WERI-Rb-1 (cell line): Measurements from ENCODE around the gene S100PBP.

Experiments
- DNase-seq: peaks from one replicate; pipeline ENCODE4 v3.0.0-alpha.2; 2020
- H3K27ac ChIP-seq: fragments of 250-450 bp; sonication (Bioruptor Pico); 2 replicates; pipeline ENCODE4 v1.5.1; 2020; ENCODE audit warnings: mild to moderate bottlenecking, moderate library complexity
- H3K27me3 ChIP-seq: fragments of 250-450 bp; sonication (Bioruptor Pico); 2 replicates; pipeline ENCODE4 v1.5.1; 2021; ENCODE audit warnings: mild to moderate bottlenecking, low read depth, moderate library complexity; ENCODE audit not compliant: insufficient read depth, severe bottlenecking
- H3K36me3 ChIP-seq: fragments of 250-450 bp; sonication (Bioruptor Pico); 2 replicates; pipeline ENCODE4 v1.5.1; 2020; ENCODE audit warnings: mild to moderate bottlenecking, moderate library complexity
- H3K4me3 ChIP-seq: 2 replicates; pipeline ENCODE4 v1.5.1; 2011; ENCODE audit warnings: low read depth, mild to moderate bottlenecking, control low read depth, low read length
- H3K9me3 ChIP-seq: fragments of 250-450 bp; sonication (Bioruptor Pico); 2 replicates; pipeline ENCODE4 v1.5.1; 2021; ENCODE audit warnings: mild to moderate bottlenecking, moderate library complexity; ENCODE audit not compliant: severe bottlenecking
- TF ChIP-seq, protein P1 (sequence below): IDR thresholded peaks from 2 replicates; pipeline ENCODE4 v1.5.1; 2011; ENCODE audit warnings: low read depth, mild to moderate bottlenecking, control low read depth, inconsistent platforms, low read length

Gene S100PBP

DNA sequence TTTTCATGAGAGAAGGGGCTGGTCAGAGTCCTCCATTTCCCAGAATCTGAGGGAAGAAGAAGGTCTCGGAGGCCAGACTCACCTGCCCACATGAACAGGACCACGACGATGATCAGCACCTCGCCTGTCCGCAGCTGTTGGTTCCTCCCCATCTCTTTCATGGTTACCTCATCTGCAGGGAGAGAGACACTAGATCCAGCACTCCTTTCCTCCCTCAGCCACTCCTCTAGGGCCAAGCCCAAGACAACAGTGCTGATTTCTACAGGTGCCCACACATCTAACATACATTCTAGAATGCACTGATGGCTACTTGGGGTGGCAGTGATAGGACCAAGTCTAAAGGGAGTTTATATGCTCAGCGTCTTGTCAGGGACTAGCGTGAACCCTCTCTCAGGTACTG lies 50.2 kb downstream of the S100PBP start:
- no peak for DNase-seq
- no peaks in the 10 kb centered on the region for H3K27me3 ChIP-seq

DNA sequence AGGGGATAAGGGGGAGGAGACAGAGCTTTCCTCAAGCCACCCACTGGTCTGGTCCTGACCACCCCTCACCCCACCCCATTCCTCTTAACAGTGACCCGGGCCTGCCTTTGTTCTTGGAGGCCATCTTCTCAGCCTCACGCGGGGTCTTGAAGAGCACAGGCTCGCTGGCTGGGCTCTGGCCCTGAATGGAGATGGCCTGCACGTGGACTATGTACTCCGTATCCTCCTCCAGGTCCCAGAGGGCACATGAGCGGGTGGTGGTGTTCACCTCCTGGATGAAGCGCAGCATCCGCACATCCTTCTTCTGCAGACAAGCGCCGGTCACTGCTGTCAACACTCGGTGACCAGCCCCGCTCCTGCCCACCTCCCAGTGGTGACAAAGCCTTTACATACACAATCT lies 50.6 kb downstream of the S100PBP start:
- Histone ChIP-seq H3K36me3 (peaks cover 36% of the 10 kb centered on the region), H3K27me3 (no peaks in the 10 kb centered on the region), H3K27ac (no peak overlapping the region), H3K4me3 (no peak overlapping the region), H3K9me3 (no peaks in the 10 kb centered on the region)
- TF ChIP-seq, protein P1, sequence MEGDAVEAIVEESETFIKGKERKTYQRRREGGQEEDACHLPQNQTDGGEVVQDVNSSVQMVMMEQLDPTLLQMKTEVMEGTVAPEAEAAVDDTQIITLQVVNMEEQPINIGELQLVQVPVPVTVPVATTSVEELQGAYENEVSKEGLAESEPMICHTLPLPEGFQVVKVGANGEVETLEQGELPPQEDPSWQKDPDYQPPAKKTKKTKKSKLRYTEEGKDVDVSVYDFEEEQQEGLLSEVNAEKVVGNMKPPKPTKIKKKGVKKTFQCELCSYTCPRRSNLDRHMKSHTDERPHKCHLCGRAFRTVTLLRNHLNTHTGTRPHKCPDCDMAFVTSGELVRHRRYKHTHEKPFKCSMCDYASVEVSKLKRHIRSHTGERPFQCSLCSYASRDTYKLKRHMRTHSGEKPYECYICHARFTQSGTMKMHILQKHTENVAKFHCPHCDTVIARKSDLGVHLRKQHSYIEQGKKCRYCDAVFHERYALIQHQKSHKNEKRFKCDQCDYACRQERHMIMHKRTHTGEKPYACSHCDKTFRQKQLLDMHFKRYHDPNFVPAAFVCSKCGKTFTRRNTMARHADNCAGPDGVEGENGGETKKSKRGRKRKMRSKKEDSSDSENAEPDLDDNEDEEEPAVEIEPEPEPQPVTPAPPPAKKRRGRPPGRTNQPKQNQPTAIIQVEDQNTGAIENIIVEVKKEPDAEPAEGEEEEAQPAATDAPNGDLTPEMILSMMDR: no peak
- no peak for DNase-seq

More for the DNA sequence above, 50.2 kb downstream of the S100PBP start:
- Histone ChIP-seq H3K9me3 (no peaks in the 10 kb centered on the region), H3K36me3 (peaks cover 40% of the 10 kb centered on the region), H3K4me3 (no peak overlapping the region), H3K27ac (no peak overlapping the region)
- TF ChIP-seq, protein P1: no peak

DNA sequence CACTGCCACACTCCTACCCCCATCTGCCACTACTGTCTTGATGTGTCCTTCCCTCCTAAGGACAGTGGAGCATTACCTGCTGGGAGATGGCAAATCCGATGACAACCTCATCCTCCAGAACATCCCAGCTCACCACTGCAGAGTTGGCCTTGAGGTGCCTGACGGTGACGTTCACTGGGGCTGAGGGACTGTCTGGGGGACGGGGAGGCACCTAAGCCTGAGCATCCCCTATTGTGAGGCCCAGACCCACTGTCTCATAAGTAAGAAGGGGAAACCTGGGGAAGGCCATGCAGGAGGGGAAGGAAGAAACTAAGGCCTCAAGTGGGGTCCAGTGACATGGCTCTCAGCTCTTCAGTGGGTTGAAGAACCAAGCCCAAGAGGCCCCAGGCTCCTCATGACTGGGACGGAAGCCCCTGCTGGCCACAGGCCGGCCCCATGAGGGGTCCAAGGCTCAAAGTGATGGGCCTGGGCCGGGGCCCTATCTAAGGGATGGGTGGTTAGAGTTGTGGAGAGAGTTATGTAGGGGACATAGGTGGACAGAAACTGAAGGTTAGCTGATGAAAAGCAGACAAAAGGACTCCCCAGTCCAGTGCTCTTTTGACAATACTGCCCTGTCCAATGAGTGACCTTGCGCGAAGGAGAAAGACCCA lies 51.5 kb downstream of the S100PBP start:
- TF ChIP-seq, protein P1: no peak
- Histone ChIP-seq H3K4me3 (no peak overlapping the region), H3K9me3 (no peaks in the 10 kb centered on the region), H3K36me3 (peaks cover 29% of the 10 kb centered on the region), H3K27ac (no peak overlapping the region), H3K27me3 (no peaks in the 10 kb centered on the region)
- no peak for DNase-seq

DNA sequence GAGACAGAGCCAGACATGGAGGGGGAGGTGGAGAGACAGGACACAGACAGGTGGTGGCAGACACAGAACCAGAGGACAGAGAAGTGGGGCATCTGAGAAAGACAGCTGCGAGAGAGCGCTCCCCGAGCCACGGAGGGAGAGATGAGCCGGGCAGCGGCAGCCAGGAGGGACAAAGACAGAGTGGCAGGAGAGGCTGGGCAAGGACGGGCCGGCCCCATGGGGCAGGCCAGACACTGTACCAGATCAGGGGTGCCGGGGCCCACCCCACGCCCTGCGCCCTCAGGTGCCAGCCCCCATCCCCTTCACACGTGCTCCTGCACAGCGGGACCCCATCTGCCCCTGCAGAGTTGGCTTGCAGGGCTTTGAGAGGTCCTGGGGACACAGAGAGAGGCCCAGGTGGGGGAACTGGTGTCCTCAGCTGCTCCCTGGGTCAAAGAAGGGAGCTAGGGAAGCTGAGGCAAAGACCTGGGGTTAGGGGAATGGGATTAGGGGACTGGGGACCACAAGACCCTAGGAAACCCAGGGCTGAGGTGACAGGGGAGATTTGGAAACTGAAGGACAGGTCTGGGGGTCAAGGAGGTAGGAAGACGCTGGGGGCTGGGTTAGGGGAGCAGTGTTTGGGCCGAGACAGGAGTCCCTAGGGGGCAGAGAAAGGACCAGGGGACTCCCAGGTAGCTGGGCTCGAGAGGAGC lies 52.6 kb downstream of the S100PBP start:
- TF ChIP-seq, protein P1: no peak
- DNase-seq: peak; percentile 44
- Histone ChIP-seq H3K9me3 (no peaks in the 10 kb centered on the region), H3K36me3 (peaks cover 24% of the 10 kb centered on the region), H3K27ac (peak overlapping the region; percentile 46; the same call in 1 of the 2 replicates), H3K27me3 (no peaks in the 10 kb centered on the region), H3K4me3 (peak overlapping the region; percentile 59)

DNA sequence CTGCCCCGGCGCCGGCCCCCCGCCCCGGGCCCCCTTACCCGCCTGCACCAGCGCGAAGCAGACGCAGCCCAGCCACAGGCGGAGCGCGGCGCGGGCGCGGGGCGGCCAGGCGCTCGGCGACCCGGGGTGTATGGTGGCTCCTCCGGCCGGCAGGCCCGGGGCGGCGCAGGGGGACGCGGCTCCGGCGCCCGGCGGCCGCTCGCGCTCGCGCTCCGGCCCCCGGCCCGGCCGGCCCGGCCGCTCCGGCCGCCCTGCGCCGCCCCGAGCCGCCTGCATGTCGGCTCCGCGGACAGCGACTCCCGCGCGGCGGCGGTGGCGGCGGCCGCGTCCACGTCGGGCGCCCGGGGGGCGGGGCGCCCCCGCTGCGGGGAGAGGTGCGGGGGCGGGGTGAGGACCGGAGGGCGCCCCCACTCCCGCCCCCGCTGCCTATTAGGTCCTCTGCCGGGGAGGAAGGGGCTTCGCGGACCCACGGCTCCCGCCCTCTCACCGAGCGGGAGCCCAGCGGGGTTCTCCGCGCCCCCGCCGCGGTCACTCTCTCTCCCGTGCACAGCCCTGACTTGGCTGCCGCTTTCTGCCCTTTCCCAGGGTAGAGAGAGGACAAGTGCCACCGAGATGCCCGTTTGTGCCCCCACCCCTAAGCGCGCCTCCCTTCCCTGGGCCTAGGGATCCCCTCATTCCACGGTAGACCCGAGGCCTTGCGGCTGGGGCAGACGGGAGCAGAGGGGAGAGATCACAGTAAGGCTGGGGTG lies 53.3 kb downstream of the S100PBP start, which contains the start of gene FNDC5:
Gene FNDC5, minus strand, starts transcription at position 298 of the 749 bp plus-strand sequence.
- H3K4me3 ChIP-seq: peak within 1 kb of the TSS; percentile 59
- DNase-seq: no peak

More for the DNA sequence above, 53.3 kb downstream of the S100PBP start, which contains the start of gene FNDC5:
- Histone ChIP-seq H3K27ac (peak within 1 kb of the TSS; percentile 60), H3K27me3 (no peaks in the 10 kb centered on the region), H3K9me3 (no peaks in the 10 kb centered on the region), H3K36me3 (peaks cover 20% of the 10 kb centered on the region)
- TF ChIP-seq, protein P1: no peak
